T-cell (primary cell): Measurements from ENCODE around the gene CUL3. TPM values are rescaled to one million over a fixed set of nuclear protein-coding genes. Genes with fewer than 3 reads are reported as not detected.
A peak's percentile ranks its signal among the peaks of the same experiment; 100 is the strongest.

Experiments
- ATAC-seq, 4 experiments: fragments of 200-7000 bp in 3 of 4; fragments of 150-1000 bp in 1 of 4; cut with Tn5 transposase; replicated peaks in 1 of 4; 1 replicate in 3 of 4; 2 replicates in 1 of 4; pipeline ENCODE4 v1.10.0; 2021; ENCODE audit warnings: moderate library complexity in 3 of 4, mild to moderate bottlenecking in 2 of 4, moderate number of reproducible peaks in 1 of 4
- CTCF ChIA-PET, 2 donors: fragments of 300-600 bp; sonication (Branson Sonifier 250); formaldehyde crosslinking; loops; one replicate each; lab custom pipeline; 2022; ENCODE audit warnings: antibody characterized with exemption in 2 of 2; lab: Charles Lee
- POLR2A ChIA-PET, 2 donors: fragments of 300-600 bp; sonication (Branson Sonifier 250); formaldehyde crosslinking; loops; one replicate each; lab custom pipeline; 2022; ENCODE audit warnings: antibody characterized with exemption in 2 of 2; lab: Charles Lee
- DNase-seq, 35 experiments: peaks; one replicate each; pipeline versions ENCODE4 v3.0.0 to v3.0.0-alpha.2; 2013 to 2023
- H3K27ac ChIP-seq: one replicate; pipeline ENCODE4 v1.5.1; 2013; ENCODE audit warnings: low read length
- H3K27me3 ChIP-seq, 2 experiments: replicated peaks in 1 of 2; 1 replicate in 1 of 2; 2 replicates in 1 of 2; pipeline versions ENCODE4 v1.6.1 to v1.7.0; 2013; ENCODE audit warnings: low read length in 1 of 2, mixed read lengths in 1 of 2; ENCODE audit not compliant: control insufficient read depth in 2 of 2, insufficient read depth in 2 of 2; ENCODE audit errors: extremely low read depth in 1 of 2
- H3K36me3 ChIP-seq, 2 donors: 1 replicate in 1 of 2; 2 replicates in 1 of 2; pipeline versions ENCODE4 v1.6.1 to v1.7.0; 2013; ENCODE audit warnings: low read length in 1 of 2; ENCODE audit not compliant: control insufficient read depth in 2 of 2, insufficient read depth in 1 of 2; ENCODE audit errors: extremely low read depth in 1 of 2
- H3K4me1 ChIP-seq, 2 experiments: 1 replicate in 1 of 2; 2 replicates in 1 of 2; pipeline versions ENCODE4 v1.6.1 to v1.7.0; 2013; ENCODE audit warnings: low read length in 2 of 2, mixed read lengths in 1 of 2; ENCODE audit not compliant: insufficient read depth in 2 of 2, control insufficient read depth in 1 of 2; ENCODE audit errors: extremely low read depth in 1 of 2
- H3K4me3 ChIP-seq, 2 donors: 1 replicate in 1 of 2; 2 replicates in 1 of 2; pipeline versions ENCODE4 v1.5.1 to v1.7.0; 2013; ENCODE audit warnings: mild to moderate bottlenecking in 2 of 2, low read length in 1 of 2, moderate library complexity in 1 of 2; ENCODE audit not compliant: control insufficient read depth in 1 of 2; ENCODE audit errors: extremely low read depth in 1 of 2
- H3K9me3 ChIP-seq: 2 replicates; pipeline ENCODE4 v1.7.0; 2013
- H3K27ac Mint-ChIP-seq, 2 donors: one replicate each; pipeline ENCODE4 v1.8.0; 2020 to 2021; ENCODE audit warnings: mild to moderate bottlenecking in 2 of 2, mixed read lengths in 2 of 2
- H3K27me3 Mint-ChIP-seq, 2 donors: one replicate each; pipeline ENCODE4 v1.8.0; 2021 to 2022; ENCODE audit warnings: mixed read lengths in 2 of 2
- H3K36me3 Mint-ChIP-seq: one replicate; pipeline ENCODE4 v1.8.0; 2021; ENCODE audit warnings: mixed read lengths
- H3K4me1 Mint-ChIP-seq, 3 donors: one replicate each; pipeline ENCODE4 v1.8.0; 2020 to 2022; ENCODE audit warnings: mixed read lengths in 3 of 3, mild to moderate bottlenecking in 1 of 3
- H3K4me3 Mint-ChIP-seq, 3 donors: one replicate each; pipeline ENCODE4 v1.8.0; 2020 to 2022; ENCODE audit warnings: mild to moderate bottlenecking in 3 of 3, mixed read lengths in 3 of 3, moderate library complexity in 3 of 3
- H3K9me3 Mint-ChIP-seq, 3 donors: one replicate each; pipeline ENCODE4 v1.8.0; 2020 to 2022; ENCODE audit warnings: mixed read lengths in 3 of 3
- WGBS: methylation state at CpG from one replicate; pipeline ENCODE4 v1.1.5; 2013; ENCODE audit warnings: missing lambda C conversion rate; ENCODE audit not compliant: insufficient coverage; 5-methylcytosine and 5-hydroxymethylcytosine counted together
- total RNA-seq, 35 experiments: library from RNA in 6 of 35; stranded (reverse) in 6 of 35; fragments of 120-200 nt in 1 of 35; gene quantifications; one replicate each; pipeline versions ENCODE4 v1.2.1 to v1.2.4 and lab custom pipeline; 2013 to 2026

The CUL3 gene
- total RNA-seq, 5 donors from 2014 or later (not counting 1 experiment from before 2014, with no cell fraction given), result 66.1 to 95.9 (median 82.7) TPM

GRCh38 chr2:224557610-224558009 is 27.6 kb downstream of the CUL3 start:
- no peak overlapping the region for H3K27ac ChIP-seq
- ChIA-PET POLR2A (no interaction called here), CTCF (interaction anchor here in 1 of 2 donors (0.6 kb wide), 1 partner anchor 36 kb away, joined by 4 read pairs; no protein-coding TSS in a partner anchor)
- H3K27me3 Mint-ChIP-seq, result no peaks in the 10 kb centered on the region
- DNase-seq (no peak), ATAC-seq (no peak)
- peaks cover 0 to 15% of the 10 kb centered on the region in 2 donors for H3K36me3 ChIP-seq
- H3K9me3 ChIP-seq, result no peaks in the 10 kb centered on the region
- peaks cover 3 to 7% of the 10 kb centered on the region in 2 experiments for H3K4me1 ChIP-seq
- no peaks in the 10 kb centered on the region for H3K9me3 Mint-ChIP-seq
- H3K4me3 ChIP-seq, result no peak overlapping the region
- peaks cover 40 to 49% (median 40%) of the 10 kb centered on the region in 3 donors for H3K4me1 Mint-ChIP-seq
- no peak overlapping the region for H3K27ac Mint-ChIP-seq
- no peaks in the 10 kb centered on the region for H3K27me3 ChIP-seq
- no CpG with 5 or more reads among the region's 2 CpGs for WGBS
- peaks cover 29% of the 10 kb centered on the region for H3K36me3 Mint-ChIP-seq
- no peak overlapping the region for H3K4me3 Mint-ChIP-seq

GRCh38 chr2:224556381-224556780 is 28.8 kb downstream of the CUL3 start:
- peaks cover 40 to 55% (median 46%) of the 10 kb centered on the region in 3 donors for H3K4me1 Mint-ChIP-seq
- ChIA-PET CTCF (no interaction called here), POLR2A (no interaction called here)
- ATAC-seq, result no peak
- DNase-seq, result no peak
- peaks cover 0 to 15% of the 10 kb centered on the region in 2 donors for H3K36me3 ChIP-seq
- H3K4me1 ChIP-seq, result peaks cover 3% of the 10 kb centered on the region in 2 experiments
- H3K27ac ChIP-seq, result no peak overlapping the region
- no peaks in the 10 kb centered on the region for H3K27me3 ChIP-seq
- peaks cover 35% of the 10 kb centered on the region for H3K36me3 Mint-ChIP-seq
- H3K27ac Mint-ChIP-seq, result no peak overlapping the region
- no peak overlapping the region for H3K4me3 Mint-ChIP-seq
- H3K9me3 Mint-ChIP-seq, result no peaks in the 10 kb centered on the region
- H3K9me3 ChIP-seq, result no peaks in the 10 kb centered on the region
- no peak overlapping the region for H3K4me3 ChIP-seq
- H3K27me3 Mint-ChIP-seq, result no peaks in the 10 kb centered on the region

- H3K27ac Mint-ChIP-seq, result peak overlapping the region in 1 of 2 donors; percentile 1
Measured at GRCh38 chr2:224555823-224556366, 29.3 kb downstream of the CUL3 start.

GRCh38 chr2:224552771-224553170 is 32.4 kb downstream of the CUL3 start:
- no peak overlapping the region for H3K27ac ChIP-seq
- WGBS, result no CpG with 5 or more reads among the region's 2 CpGs
- Mint-ChIP-seq H3K36me3 (peaks cover 54% of the 10 kb centered on the region), H3K4me1 (peaks cover 50 to 71% (median 60%) of the 10 kb centered on the region in 3 donors), H3K27me3 (no peaks in the 10 kb centered on the region), H3K9me3 (no peaks in the 10 kb centered on the region), H3K27ac (no peak overlapping the region), H3K4me3 (no peak overlapping the region)
- H3K4me1 ChIP-seq, result peaks cover 2 to 6% of the 10 kb centered on the region in 2 experiments
- ChIA-PET POLR2A (no interaction called here), CTCF (no interaction called here)
- no peaks in the 10 kb centered on the region for H3K27me3 ChIP-seq
- H3K9me3 ChIP-seq, result no peaks in the 10 kb centered on the region
- DNase-seq, result no peak
- no peak overlapping the region for H3K4me3 ChIP-seq
- ATAC-seq, result no peak
- H3K36me3 ChIP-seq, result peaks cover 8 to 27% of the 10 kb centered on the region in 2 donors

More at GRCh38 chr2:224555823-224556366, 29.3 kb downstream of the CUL3 start:
- Histone ChIP-seq H3K9me3 (no peaks in the 10 kb centered on the region), H3K27me3 (no peaks in the 10 kb centered on the region), H3K4me1 (peaks cover 3% of the 10 kb centered on the region in 2 experiments), H3K36me3 (peaks cover 0 to 15% of the 10 kb centered on the region in 2 donors), H3K27ac (no peak overlapping the region), H3K4me3 (no peak overlapping the region)
- Mint-ChIP-seq H3K27me3 (no peaks in the 10 kb centered on the region), H3K4me1 (peaks cover 43 to 56% (median 46%) of the 10 kb centered on the region in 3 donors), H3K36me3 (peaks cover 36% of the 10 kb centered on the region), H3K4me3 (no peak overlapping the region), H3K9me3 (no peaks in the 10 kb centered on the region)
- POLR2A ChIA-PET, result no interaction called here
- CTCF ChIA-PET, result no interaction called here
- ATAC-seq, result no peak
- WGBS, result 100% methylated on average over 2 of the region's 4 CpGs
- DNase-seq, result no peak

GRCh38 chr2:224551693-224552092 is 33.5 kb downstream of the CUL3 start:
- no peak for DNase-seq
- Histone ChIP-seq H3K4me3 (no peak overlapping the region), H3K4me1 (peaks cover 2 to 6% of the 10 kb centered on the region in 2 experiments), H3K9me3 (no peaks in the 10 kb centered on the region), H3K27ac (no peak overlapping the region), H3K27me3 (no peaks in the 10 kb centered on the region), H3K36me3 (peaks cover 8 to 27% of the 10 kb centered on the region in 2 donors)
- CTCF ChIA-PET, result no interaction called here
- Mint-ChIP-seq H3K36me3 (peaks cover 61% of the 10 kb centered on the region), H3K9me3 (peaks cover 0 to 4% (median 0%) of the 10 kb centered on the region in 3 donors), H3K4me1 (peaks cover 54 to 76% (median 66%) of the 10 kb centered on the region in 3 donors), H3K27me3 (no peaks in the 10 kb centered on the region), H3K4me3 (no peak overlapping the region), H3K27ac (no peak overlapping the region)
- ATAC-seq, result no peak
- no CpG with 5 or more reads among the region's 1 CpG for WGBS
- POLR2A ChIA-PET, result no interaction called here

- Histone ChIP-seq H3K36me3 (peaks cover 8 to 20% of the 10 kb centered on the region in 2 donors), H3K27me3 (no peaks in the 10 kb centered on the region), H3K9me3 (no peaks in the 10 kb centered on the region), H3K4me3 (no peak overlapping the region), H3K27ac (no peak overlapping the region), H3K4me1 (peaks cover 2 to 10% of the 10 kb centered on the region in 2 experiments)
- Mint-ChIP-seq H3K9me3 (peaks cover 0 to 4% (median 0%) of the 10 kb centered on the region in 3 donors), H3K4me1 (peaks cover 47 to 66% (median 63%) of the 10 kb centered on the region in 3 donors), H3K36me3 (peaks cover 41% of the 10 kb centered on the region), H3K4me3 (no peak overlapping the region), H3K27me3 (no peaks in the 10 kb centered on the region), H3K27ac (peak overlapping the region in 1 of 2 donors; percentile 9)
- no peak for DNase-seq
- WGBS, result 100% methylated on average over 1 of the region's 1 CpG
- ATAC-seq, result no peak
- CTCF ChIA-PET, result no interaction called here
- POLR2A ChIA-PET, result interaction anchor here (0.5 to 1.1 kb wide), 4 partner anchors 10 to 39 kb away, joined by 3 to 5 read pairs (median 4); no protein-coding TSS in a partner anchor
Measured at GRCh38 chr2:224546926-224547325, 38.2 kb downstream of the CUL3 start.
